HG03196 (cell line): Measurements from ENCODE around the gene UBE2E2.
A peak's percentile ranks its signal among the peaks of the same experiment; 100 is the strongest.

Experiments
- ATAC-seq: cut with Tn5 transposase; IDR thresholded peaks from one replicate; pipeline ENCODE4 v1.9.1; 2021; ENCODE audit not compliant: unreplicated experiment

The UBE2E2 gene

DNA sequence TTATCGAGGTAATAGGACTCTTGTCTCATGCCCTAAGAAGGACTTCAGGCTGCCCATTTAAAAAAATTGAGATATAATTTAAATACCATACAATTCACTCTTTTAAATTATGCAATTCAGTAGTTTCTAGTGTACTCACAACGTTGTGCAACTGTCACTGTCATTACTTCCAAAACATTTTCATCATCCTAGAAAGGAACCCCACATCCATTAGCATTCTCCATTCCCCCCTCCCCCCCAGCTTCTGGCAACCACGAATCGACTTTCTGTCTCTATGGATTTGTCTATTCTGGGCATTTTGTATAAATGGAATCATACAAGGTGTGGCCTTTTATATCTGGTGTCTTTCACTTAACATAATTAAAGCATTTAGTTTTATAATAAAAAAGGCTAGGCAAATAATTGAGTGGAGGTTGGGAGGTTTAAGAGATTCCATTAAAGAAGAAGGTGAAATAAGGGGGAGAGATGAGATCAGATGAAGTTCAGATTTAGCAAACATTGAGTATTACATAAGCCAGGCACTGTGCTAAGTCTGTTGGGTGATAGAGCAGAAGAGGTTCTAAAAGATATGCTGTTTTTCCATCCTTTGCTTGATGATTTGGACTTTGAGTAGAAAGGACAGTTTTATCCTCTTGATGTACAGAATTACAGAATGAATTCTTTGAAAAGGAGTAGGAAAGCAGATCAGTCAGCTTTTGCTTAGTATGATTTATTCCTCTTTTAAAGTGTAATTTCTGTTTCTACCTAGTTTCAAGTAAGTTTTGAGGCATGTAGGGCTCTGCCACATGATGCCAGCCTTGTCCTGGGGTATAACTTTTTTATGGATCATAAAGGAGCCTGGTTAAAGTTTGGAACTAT is 36.3 kb downstream of the UBE2E2 start:
- no peak for ATAC-seq

DNA sequence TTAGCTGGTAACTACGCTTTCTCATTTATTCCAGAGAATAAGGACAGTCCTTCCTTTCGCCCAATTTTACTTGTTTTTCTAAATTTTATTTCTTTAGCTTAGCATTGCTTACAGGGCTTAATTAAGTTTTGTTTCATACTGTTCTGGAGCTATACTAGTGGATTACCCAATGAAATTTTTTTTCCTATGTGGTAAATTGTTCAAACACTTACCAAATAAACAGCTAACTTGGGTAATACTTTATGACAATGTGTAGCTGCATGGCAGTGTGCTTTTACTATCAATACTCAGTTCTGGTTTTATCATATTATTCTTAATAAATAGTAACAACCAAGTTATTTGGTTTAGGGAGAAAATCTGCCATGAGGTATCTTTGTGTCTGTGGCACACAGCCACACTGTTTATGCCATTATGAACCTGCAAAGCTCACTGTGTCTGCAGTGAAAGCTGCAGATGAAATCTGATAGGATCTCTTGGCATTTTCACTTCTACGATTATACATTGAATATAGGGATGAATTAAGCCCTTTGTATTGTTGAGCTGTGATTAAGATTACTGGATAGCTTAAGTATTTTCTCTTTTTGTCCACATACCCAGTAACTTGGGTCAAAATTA is 37.2 kb downstream of the UBE2E2 start:
- ATAC-seq, result no peak

DNA sequence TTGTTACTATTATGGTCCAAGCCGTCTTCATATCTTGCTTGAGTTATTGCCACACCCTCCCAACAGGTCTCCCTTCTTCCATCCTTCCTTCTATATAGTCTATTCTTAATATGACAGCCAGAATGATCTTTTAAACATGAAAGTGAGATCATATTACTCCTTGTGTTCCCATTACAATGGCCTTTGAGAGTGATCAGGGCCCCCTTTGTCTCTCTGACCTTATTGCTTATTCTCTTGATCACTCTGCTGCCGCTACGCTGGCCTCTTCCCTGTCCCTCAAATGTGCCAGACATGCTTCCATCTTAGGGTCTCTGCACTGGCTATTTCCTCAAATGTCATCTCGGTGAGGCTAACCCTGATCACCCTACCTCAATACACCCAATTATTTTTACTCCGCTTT is 38.1 kb downstream of the UBE2E2 start:
- ATAC-seq, result no peak

DNA sequence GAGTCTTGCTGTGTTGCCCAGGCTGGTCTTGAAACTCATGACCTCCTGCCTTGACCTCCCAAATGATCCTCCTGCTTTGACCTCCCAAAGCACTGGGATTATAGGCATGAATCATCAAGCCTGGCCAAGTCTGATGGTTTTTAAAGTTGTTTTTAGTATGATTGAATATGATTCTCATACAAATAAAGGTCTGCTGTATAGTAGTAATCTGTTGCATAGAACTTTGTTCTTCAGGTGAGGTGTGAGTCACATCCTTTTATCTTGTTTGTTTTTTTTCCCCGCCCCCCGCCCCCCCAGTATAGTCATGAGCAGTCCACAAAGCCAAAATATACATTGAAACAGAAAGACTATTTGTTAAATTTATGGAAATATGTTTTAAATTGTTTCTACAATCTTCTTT is 39.0 kb downstream of the UBE2E2 start:
- ATAC-seq, result no peak

DNA sequence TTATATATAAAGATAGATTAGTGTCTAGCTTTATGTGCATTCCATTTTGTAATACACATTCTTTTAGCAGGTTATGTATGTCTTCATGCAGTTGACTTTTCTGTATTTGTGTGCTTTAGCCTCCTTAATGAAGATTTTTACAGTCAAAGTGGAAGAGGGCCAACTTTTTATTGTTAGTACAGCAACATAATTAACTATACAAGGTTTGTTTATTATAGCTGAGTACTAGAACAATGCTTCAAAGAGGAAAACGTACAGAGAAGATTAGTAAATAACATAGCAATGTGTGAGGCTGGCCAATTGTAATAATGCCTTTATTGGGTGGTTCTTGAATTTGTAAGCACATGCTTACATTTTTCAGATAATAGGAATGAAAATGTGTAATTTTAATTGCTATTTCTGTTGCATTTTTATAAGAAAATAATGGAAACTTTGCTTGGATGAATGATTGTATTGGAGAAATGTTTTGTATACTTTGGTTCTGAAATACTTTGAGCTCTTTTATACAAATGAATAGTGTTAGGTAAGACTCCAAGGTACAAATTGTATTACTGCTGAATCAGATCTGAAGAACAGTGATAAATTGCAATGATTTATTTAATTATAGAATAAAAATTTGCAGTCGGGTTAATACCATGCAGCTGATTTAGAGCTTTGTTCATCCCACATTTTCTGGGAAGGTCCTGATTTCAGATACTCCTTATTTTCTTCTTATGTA is 41.4 kb downstream of the UBE2E2 start:
- ATAC-seq, result no peak

DNA sequence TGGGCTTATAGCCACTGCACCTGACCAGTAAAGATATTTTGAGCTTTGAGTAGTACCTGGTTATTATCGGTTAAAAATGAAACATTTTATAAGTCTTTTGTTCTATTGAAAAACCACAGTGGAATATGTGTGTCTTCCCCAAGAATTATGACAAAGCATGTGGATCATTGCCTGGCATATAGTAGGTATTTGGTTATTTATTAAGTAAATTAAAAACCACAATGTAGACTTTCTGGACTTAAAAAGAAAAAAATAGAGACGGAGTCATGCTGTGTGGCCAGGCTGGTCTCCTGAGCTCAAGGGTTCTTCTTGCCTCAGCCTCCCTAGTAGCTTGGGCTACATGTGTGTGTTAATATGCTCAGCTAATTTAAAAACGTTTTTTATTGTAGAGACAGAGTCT is 43.5 kb downstream of the UBE2E2 start:
- no peak for ATAC-seq

DNA sequence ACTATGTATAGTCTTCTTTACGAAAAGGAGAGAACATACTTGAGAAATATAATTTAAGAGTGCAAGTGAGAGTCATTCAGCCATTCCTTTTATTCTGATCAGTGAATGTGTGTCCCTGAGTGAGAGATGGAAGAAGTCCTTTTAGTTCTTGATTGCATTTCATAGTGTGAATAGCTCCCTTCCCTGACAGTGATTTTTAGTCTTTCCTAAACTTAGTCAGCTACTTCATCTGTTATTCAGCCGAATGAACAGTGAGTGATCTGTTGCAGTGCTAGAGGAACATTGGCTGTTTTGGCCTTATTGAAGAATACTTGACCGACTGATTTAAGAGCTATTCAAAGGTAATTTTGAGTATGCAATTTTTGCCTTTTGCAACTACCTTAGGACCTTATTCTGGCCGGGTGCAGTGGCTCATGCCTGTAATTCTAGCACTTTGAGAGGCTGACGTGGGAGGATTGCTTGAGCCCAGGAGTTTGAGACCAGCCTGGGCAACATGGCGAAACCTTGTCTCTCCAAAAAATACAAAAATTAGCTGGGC is 45.5 kb downstream of the UBE2E2 start:
- ATAC-seq, result no peak

DNA sequence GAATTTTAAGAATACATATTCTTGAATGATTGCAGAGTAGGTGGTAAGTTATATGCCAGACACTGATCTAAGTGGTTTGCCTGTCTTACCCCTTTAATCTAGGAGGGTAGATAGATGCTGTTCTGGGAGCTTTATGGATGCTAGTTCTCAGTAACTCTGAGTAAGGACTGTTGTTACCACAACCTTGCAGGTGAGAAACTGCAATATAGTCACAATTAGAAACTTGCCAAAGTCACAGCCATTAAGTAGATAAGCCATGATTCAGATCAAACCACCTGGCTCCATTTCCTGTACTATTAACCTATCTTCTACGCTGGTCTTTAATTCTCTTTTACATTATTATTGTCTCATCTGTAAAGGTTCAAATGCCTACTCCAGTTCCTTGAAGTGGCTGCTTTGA is 46.8 kb downstream of the UBE2E2 start:
- ATAC-seq, result no peak

DNA sequence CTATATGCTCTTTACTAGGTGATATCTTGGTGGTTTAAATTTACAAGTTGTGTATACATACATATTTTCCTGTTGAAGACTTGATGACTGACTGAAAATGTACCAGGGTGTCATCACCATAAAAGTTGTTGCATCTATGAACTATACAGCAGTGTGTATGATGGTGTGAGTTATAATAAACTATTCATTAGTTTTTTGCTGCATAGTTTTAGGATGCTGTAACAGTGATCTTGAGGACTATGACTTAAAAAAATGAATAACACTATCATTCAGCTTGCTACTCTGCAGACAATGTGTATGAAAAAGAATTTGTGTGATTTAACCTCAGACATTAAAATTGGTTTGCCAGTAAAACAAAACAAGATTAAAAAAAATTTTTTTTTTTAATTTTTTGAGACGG is 49.0 kb downstream of the UBE2E2 start:
- no peak for ATAC-seq

DNA sequence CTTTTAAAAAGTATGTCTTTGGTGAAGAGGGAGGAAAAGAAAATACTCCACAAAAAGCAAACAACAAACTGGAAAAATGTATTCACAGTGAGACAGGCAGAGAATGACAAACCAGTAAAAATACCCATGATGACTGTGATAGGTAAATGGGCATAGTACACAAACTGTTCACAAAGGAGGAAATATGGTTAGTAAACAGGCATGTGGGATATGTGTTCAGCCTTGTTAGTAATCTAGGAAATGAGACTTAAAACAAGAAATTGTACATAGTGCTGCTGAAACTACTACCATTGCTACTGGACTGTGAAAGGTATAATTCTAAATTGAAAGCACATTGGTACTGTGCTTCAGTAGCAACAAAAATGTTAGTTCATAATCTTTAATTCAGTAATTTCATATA is 50.1 kb downstream of the UBE2E2 start:
- peak; percentile 70 for ATAC-seq

DNA sequence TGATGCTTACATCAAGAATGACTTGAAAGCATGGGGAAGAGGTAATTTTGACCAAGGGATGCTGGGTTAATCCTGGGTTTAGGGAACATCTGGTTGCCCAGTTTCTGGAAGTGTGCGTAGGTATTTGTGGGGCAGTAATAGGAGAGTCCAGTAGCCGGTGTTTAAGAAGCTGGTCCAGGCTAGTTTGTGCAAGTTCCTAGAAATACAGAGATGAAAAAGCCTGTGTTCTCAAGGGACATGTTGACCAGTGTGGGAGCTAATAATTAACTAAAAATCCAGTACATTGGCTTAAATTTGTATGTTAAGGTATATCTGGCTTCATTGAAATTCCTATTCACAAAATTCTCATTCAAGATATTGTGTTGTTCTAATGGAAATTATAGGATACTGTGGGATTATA is 51.2 kb downstream of the UBE2E2 start:
- ATAC-seq, result no peak

DNA sequence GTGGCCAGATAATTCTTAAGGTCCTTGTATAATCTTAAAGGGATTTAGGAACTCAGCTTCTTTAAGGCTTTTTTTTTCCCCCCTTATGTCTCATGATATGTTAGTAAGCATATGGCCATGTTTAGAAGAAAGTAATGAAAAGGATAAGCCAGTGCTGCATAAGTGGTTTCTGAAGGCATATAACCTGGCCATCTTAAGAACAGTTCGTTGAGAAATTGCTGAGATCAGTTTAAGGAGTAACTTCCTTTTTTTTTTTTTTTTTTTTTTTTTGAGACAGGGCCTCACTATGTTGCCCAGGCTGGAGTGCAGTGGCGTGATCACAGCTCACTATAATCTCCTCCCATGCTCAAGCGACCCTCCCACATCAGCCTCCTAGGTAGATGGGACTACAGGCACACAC is 51.7 kb downstream of the UBE2E2 start:
- ATAC-seq, result no peak

DNA sequence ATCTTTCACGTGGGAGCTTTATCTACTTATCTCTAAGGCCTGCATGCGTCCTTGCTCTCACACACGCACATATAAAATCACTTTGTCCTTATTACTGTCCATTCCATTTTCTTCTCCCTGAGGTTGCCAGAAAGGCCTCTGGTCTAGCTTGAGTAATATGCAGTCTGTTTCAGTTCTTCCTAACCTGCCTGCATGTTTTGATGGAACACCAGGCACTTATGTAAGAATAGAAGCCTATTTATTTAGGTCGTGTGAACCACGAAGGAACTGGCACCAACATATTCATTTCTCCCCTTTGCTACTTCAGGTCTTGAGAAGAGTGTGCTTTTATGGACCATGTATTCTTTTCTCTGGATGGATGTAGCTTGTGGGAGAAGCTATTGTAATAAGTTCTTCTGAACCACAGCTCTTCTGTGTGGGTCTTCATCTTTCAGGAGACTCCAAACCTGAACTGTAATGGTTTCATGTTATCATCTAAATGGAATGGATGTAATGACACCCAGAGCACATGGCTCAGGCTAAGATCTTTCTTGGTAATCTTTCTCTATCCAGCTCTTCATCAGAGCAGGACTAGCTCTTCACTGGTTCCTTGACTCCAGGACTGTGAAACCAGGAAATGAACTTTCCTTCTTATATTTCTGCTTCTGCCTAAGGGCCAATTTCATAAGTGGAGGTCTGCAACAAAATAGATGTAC is 53.8 kb downstream of the UBE2E2 start:
- ATAC-seq, result no peak

DNA sequence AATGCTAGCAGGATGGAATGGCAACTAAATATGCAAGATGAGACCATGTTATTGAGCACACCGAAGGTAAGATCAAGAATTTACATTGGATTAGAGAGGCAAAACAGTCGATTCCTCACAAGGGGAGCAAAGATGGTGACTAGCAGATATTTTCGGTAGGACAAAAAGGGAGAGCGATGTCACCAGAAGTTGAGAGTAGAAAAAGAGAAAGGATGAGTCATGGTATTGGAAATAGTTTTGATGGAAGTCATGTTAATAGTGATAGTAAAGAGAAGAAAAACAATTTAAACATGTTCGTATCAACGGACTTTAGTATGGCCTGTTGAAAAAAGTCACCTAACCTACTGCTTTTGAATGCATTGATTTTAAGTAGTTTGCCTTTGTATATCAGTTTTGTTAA is 55.0 kb downstream of the UBE2E2 start:
- ATAC-seq, result no peak

DNA sequence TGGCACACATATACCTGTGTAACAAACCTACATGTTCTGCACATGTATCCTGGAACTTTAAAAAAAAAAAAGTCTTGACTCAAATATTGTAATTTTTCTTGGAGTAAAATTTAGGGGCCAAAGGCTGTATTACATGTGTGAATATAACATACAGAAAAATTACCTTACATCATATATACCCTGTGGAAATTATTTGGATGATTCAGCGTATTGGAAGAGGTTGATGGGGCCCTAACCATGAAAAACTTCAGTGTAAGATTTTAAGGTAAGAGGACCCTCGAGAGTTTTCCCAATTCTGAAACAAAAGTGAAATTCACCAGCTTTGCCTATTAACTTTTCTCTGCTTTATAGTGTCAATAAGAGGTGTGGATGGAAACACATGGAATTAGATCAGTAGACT is 56.4 kb downstream of the UBE2E2 start:
- ATAC-seq, result no peak

DNA sequence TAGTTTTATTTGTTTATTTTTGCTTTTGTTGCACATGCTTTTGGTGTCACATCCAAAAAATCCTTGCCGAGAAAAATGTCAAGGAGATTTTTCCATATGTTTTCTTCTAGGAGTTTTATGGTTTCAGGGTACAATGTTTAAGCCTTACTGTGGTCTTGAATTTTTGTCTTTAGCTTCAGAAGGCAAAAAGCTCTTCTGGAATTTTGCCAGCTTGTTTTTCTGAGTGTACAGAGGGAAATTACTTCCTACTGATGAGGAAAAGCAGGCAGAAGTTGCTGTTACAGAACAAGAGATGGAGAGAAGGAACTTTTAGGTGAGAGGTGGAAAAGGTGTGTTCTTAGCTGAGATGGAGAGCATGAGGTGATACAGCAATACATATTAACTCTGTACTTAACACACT is 59.6 kb downstream of the UBE2E2 start:
- no peak for ATAC-seq

DNA sequence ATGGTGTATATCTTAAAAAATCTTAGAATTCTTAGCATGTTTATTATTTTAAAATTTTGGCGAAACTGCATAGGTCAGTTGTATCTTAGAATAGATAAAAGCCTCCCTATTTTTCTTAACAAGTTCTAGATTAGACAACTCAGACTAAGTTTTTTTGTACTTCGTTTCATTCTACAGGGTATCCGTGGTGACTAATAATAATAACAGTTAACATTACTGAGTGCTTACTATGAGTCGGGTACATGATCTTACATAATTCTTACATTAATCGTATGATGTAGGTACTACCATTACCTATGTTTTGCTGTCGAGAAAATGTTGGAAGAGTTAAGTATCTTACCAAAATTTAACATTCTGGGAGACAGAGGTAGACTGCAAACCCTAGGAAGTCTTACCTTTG is 60.7 kb downstream of the UBE2E2 start:
- ATAC-seq, result no peak

DNA sequence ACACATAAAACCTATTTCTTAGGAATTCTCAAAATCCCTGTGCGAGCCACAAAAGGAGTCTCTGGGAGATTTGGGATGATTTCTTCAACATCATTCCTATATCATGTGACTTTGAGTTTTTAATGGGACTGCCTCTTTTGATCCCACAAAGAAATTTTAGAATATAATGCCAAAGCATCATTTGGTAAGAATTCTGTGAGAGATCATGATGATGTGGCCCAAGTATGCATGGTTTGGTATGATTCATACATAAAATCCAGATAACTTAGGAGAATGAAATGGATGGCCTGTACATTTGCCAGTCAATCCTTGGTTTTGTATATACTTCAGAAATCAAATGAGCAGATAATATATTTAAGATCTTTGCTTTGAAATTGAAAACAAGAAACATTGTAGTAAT is 61.3 kb downstream of the UBE2E2 start:
- ATAC-seq, result no peak

DNA sequence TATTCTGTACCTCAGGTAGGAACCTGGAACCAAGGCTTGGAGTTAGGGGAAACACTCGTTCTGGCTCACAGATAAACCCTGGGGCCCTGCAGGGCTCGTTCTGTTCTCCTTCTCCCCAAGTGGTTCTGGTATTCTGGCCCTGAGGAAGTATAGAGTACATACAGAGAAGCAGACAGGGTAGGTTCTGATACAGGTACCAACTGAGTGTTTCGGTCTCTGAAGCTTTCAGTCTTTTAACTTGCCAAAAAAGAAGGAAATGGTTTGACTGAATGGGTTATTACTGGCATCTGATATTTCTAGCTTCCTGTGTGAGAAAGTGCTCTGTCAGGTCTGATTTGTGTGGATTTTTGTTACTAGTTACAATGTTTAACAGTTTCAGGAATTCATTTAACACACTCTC is 67.3 kb downstream of the UBE2E2 start:
- no peak for ATAC-seq

DNA sequence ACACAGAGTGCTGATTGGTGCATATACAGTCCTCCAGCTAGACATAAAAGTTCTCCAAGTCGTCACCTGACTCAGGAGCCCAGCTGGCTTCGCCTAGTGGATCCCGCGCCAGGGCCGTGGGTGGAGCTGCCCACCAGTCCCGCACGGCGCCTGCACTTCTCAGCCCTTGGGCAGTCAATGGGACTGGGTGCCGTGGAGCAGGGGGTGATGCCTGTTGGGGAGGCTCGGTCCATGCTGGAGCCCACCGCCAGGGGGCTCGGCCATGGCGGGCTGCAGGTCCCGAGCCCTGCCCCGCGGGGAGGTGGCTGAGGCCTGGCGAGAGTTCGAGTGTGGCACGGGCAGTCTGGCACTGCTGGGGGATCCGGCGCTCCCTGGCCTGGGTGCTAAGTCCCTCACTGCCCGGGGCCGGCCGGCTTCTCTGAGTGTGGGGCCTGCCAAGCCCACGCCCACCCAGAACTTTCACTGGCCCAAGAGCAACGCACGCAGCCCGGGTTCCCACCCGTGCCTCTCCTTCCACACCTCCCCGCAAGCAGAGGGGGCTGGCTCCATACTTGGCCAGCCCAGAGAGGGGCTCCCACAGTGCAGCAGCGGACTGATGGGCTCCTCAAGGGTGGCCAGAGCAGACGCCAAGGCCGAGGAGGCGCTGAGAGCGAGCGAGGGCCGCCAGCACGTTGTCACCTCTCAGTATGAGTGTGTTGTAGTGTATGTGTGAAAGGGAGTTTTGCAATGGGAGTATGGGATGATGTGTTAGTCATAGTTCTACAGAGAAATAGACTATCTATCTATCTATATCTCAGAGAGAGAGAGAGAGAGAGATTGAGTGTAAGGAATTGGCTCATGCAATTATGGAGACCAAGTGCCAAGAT is 69.0 kb downstream of the UBE2E2 start:
- no peak for ATAC-seq
